Superior temporal gyrus (tissue), 1 donor: ENCODE results near the gene KRTAP10-7.
"Not testable (repeated sequence)": the region's sequence is repeated elsewhere in the genome, so short reads cannot be mapped to it uniquely, and the experiment has no call there.

ENCODE experiments used
- DNase-seq: peaks from one replicate; pipeline ENCODE4 v3.0.0-alpha.2; 2016; ENCODE audit errors: extremely low spot score

KRTAP10-7 gene

GRCh38 chr21:44612029-44612486, 11.7 kb downstream of the KRTAP10-7 start, which contains the start of gene KRTAP10-8:
Gene KRTAP10-8, plus strand, starts transcription at chr21:44612079. Its CDS starts 22 bp downstream, at chr21:44612101.
- no peak for DNase-seq

- no peak for DNase-seq
Measured at GRCh38 chr21:44612669-44613229, 12.4 kb downstream of the KRTAP10-7 start.

- DNase-seq, result no peak
Measured at GRCh38 chr21:44613386-44614155, 13.2 kb downstream of the KRTAP10-7 start.

- DNase-seq, result no peak
Measured at GRCh38 chr21:44614161-44614631, 13.8 kb downstream of the KRTAP10-7 start.

GRCh38 chr21:44614961-44615391, 14.6 kb downstream of the KRTAP10-7 start:
- DNase-seq, result no peak

- DNase-seq, result no peak
Measured at GRCh38 chr21:44615466-44615865, 15.1 kb downstream of the KRTAP10-7 start.

- no peak for DNase-seq
Measured at GRCh38 chr21:44615911-44616590, 15.7 kb downstream of the KRTAP10-7 start.

GRCh38 chr21:44616591-44616926, 16.2 kb downstream of the KRTAP10-7 start:
- no peak for DNase-seq

GRCh38 chr21:44617071-44617501, 16.7 kb downstream of the KRTAP10-7 start:
- DNase-seq, result no peak

GRCh38 chr21:44618504-44618903, 18.1 kb downstream of the KRTAP10-7 start:
- no peak for DNase-seq

- DNase-seq, result no peak
Measured at GRCh38 chr21:44618909-44619308, 18.5 kb downstream of the KRTAP10-7 start.

GRCh38 chr21:44619886-44620285, 19.5 kb downstream of the KRTAP10-7 start:
- DNase-seq, result no peak

- no peak for DNase-seq
Measured at GRCh38 chr21:44623575-44623974, 23.2 kb downstream of the KRTAP10-7 start.

- DNase-seq, result no peak
Measured at GRCh38 chr21:44625756-44626155, 25.4 kb downstream of the KRTAP10-7 start.

GRCh38 chr21:44626262-44626661, 25.9 kb downstream of the KRTAP10-7 start:
- DNase-seq, result no peak

GRCh38 chr21:44626673-44627143, 26.3 kb downstream of the KRTAP10-7 start, which contains the start of gene KRTAP10-9:
Gene KRTAP10-9, plus strand, starts transcription at chr21:44627093. Its CDS starts 79 bp downstream, at chr21:44627172.
- DNase-seq, result no peak

- not testable (repeated sequence) for DNase-seq
Measured at GRCh38 chr21:44627181-44627822, 26.9 kb downstream of the KRTAP10-7 start.

- not testable (repeated sequence) for DNase-seq
Measured at GRCh38 chr21:44627831-44628233, 27.4 kb downstream of the KRTAP10-7 start.

GRCh38 chr21:44628707-44629391, 28.5 kb downstream of the KRTAP10-7 start:
- DNase-seq, result no peak

- DNase-seq, result no peak
Measured at GRCh38 chr21:44630440-44630839, 30.0 kb downstream of the KRTAP10-7 start.

GRCh38 chr21:44632067-44632466, 31.7 kb downstream of the KRTAP10-7 start:
- no peak for DNase-seq
